ENCODE measurements around the gene DLEC1. TPM values are rescaled to one million over a fixed set of nuclear protein-coding genes. Genes with fewer than 3 reads are reported as not detected.
A peak's percentile ranks its signal among the peaks of the same experiment; 100 is the strongest.

The DLEC1 gene
- total and polyA plus RNA-seq, 9 of the 15 experiments (the other 6 are each of a cell fraction or from before 2014, with no cell fraction given): 0.07 to 0.08 TPM; not detected in 7

GRCh38 chr3:38018296-38019266 is 20.4 kb upstream of the DLEC1 start (continued):
- TF ChIP-seq ZSCAN32 (CRISPR knock-in tag; IDR thresholded peaks at IDR 0.05) (no peak), NCOA2 (IDR thresholded peaks at IDR 0.05; ENCODE audit: partially characterized antibody in 2 of 2) (no peak), NR1H2 (CRISPR knock-in tag; IDR thresholded peaks at IDR 0.05) (no peak), CREBBP (IDR thresholded peaks at IDR 0.05; ENCODE audit: low read depth, low read length) (no peak), PHF8 (IDR thresholded peaks at IDR 0.05; ENCODE audit: borderline replicate concordance, low read length) (peak; percentile 44; the same call in 1 of the 2 replicates), ZFP36 (IDR thresholded peaks at IDR 0.05; ENCODE audit: low read depth, low read length, partially characterized antibody) (no peak), GTF3C2 (IDR thresholded peaks at IDR 0.05; ENCODE audit: borderline replicate concordance, extremely low read depth, insufficient read length) (no peak), THAP12 (CRISPR knock-in tag; IDR thresholded peaks at IDR 0.05) (no peak; the same call in 1 of the 2 replicates), MAFF (IDR thresholded peaks at IDR 0.05; ENCODE audit: low read length) (no peak), HDGF (IDR thresholded peaks at IDR 0.05) (peak; percentile 73), PURB (CRISPR knock-in tag; IDR thresholded peaks at IDR 0.05; ENCODE audit: low read depth) (no peak), HES1 (IDR thresholded peaks at IDR 0.05; ENCODE audit: low read depth) (no peak), ATF1 (CRISPR knock-in tag; IDR thresholded peaks at IDR 0.05) (no peak), ATF1 (tag; IDR thresholded peaks at IDR 0.05) (0 out of 2 replicates have a peak, but pooled peaks have one; percentile 8), KLF10 (CRISPR knock-in tag; IDR thresholded peaks at IDR 0.05) (no peak), CHD2 (IDR thresholded peaks at IDR 0.05; ENCODE audit: low read depth, low read length) (no peak), ZNF644 (tag; IDR thresholded peaks at IDR 0.05; ENCODE audit: low read depth) (peak; percentile 50; the same call in 1 of the 2 replicates), ZNF12 (CRISPR knock-in tag; IDR thresholded peaks at IDR 0.05) (0 out of 2 replicates have a peak, but pooled peaks have one; percentile 27), TARDBP (IDR thresholded peaks at IDR 0.05) (0 out of 2 replicates have a peak, but pooled peaks have one; percentile 52), ZBTB49 (CRISPR knock-in tag; IDR thresholded peaks at IDR 0.05; ENCODE audit: borderline replicate concordance) (no peak)
